ENCODE data around the gene LYZL4.

The LYZL4 gene

DNA sequence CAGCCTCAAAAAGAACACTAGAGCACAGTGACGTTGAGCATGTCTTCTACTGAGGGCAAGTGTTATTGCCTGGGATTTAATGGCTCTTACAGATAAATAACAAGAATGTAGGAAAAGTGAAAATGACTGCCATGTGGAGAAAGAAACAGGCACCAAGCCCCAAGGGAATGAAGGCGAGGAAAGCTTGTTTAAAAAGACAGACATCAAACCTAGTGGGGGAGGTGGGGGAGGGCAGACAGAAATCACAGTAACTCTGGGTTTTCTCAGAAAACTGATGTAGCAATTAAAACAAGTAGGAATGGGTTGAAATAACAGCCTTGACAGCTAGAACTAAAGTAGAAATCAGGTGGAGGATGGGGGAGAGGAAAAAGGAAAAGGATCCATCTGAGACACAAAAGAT lies 18.4 kb upstream of the LYZL4 start:
- no peaks in the 10 kb centered on the region for H3K9me3 ChIP-seq (ENCODE audit: insufficient read depth, low read length, severe bottlenecking)
- no peaks in the 10 kb centered on the region for H3K27me3 ChIP-seq (ENCODE audit: insufficient read depth, low read length, poor library complexity)
- H3K4me1 ChIP-seq (ENCODE audit: insufficient read depth, low read length) = no peaks in the 10 kb centered on the region
- no peaks in the 10 kb centered on the region for H4K20me1 ChIP-seq (ENCODE audit: insufficient read depth, low read length)
- no peaks in the 10 kb centered on the region for H3K79me2 ChIP-seq (ENCODE audit: insufficient read depth, low read length)
- H3K4me3 ChIP-seq (ENCODE audit: low read depth in 1 of 2, low read length in 2 of 2) = no peak overlapping the region
- no peak for DNase-seq
- TF ChIP-seq EZH2 (IDR thresholded peaks at IDR 0.05; ENCODE audit: borderline replicate concordance, low read depth, low read length, severe bottlenecking) = no peak
- TF ChIP-seq, protein P1, sequence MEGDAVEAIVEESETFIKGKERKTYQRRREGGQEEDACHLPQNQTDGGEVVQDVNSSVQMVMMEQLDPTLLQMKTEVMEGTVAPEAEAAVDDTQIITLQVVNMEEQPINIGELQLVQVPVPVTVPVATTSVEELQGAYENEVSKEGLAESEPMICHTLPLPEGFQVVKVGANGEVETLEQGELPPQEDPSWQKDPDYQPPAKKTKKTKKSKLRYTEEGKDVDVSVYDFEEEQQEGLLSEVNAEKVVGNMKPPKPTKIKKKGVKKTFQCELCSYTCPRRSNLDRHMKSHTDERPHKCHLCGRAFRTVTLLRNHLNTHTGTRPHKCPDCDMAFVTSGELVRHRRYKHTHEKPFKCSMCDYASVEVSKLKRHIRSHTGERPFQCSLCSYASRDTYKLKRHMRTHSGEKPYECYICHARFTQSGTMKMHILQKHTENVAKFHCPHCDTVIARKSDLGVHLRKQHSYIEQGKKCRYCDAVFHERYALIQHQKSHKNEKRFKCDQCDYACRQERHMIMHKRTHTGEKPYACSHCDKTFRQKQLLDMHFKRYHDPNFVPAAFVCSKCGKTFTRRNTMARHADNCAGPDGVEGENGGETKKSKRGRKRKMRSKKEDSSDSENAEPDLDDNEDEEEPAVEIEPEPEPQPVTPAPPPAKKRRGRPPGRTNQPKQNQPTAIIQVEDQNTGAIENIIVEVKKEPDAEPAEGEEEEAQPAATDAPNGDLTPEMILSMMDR (IDR thresholded peaks at IDR 0.05; ENCODE audit: borderline replicate concordance, extremely low read depth, low read length, poor library complexity, severe bottlenecking) = no peak
- no peak overlapping the region for H3K4me2 ChIP-seq (ENCODE audit: insufficient read depth, low read length)
- H3K9ac ChIP-seq (ENCODE audit: low read depth, low read length) = no peak overlapping the region
- no peaks in the 10 kb centered on the region for H3K36me3 ChIP-seq (ENCODE audit: insufficient read depth, low read length)
- no peak overlapping the region for H2AFZ ChIP-seq (ENCODE audit: low read depth, low read length)
- no peak for ATAC-seq (ENCODE audit: insufficient read depth, low read depth)
- H3K27ac ChIP-seq (ENCODE audit: low read length) = no peak overlapping the region

DNA sequence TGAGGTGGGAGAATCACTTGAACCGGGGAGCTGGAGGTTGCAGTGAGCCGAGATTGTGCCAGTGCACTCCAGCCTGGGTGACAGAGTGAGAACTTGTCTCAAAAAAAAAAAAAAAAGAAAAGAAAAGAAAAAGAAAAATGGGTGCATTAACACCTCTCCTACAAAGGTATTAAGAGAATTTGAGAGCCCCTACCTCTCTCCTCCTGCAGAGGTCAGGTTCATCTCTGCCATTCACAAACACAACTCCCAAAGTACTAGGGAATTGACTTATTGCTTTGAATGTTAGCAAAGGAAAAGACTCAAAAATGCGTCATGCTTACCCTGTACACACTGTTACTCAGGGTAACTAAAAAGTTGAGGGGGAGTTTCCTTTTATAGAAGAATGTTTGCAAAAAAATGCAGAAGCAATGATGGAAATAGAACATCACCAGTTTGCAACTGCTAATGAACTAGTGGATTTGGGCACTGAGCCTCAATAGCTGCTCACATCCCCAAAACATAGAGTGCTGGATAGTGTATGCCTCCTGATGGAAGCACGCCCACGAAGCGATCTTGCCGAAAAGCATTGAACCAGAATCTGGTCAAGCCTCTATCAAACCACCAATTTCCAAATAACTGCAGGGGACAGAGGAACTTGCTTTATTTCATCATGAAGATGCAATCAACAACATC lies 15.5 kb upstream of the LYZL4 start:
- Histone ChIP-seq H3K27me3 (ENCODE audit: insufficient read depth, low read length, poor library complexity) (no peaks in the 10 kb centered on the region), H4K20me1 (ENCODE audit: insufficient read depth, low read length) (no peaks in the 10 kb centered on the region), H3K4me1 (ENCODE audit: insufficient read depth, low read length) (no peaks in the 10 kb centered on the region), H3K9me3 (ENCODE audit: insufficient read depth, low read length, severe bottlenecking) (no peaks in the 10 kb centered on the region), H3K9ac (ENCODE audit: low read depth, low read length) (no peak overlapping the region), H3K27ac (ENCODE audit: low read length) (no peak overlapping the region), H3K4me3 (ENCODE audit: low read depth in 1 of 2, low read length in 2 of 2) (no peak overlapping the region), H3K36me3 (ENCODE audit: insufficient read depth, low read length) (no peaks in the 10 kb centered on the region), H3K79me2 (ENCODE audit: insufficient read depth, low read length) (no peaks in the 10 kb centered on the region), H3K4me2 (ENCODE audit: insufficient read depth, low read length) (no peak overlapping the region), H2AFZ (ENCODE audit: low read depth, low read length) (no peak overlapping the region)
- ATAC-seq (ENCODE audit: insufficient read depth, low read depth) (no peak), DNase-seq (no peak)
- TF ChIP-seq, protein P1 (IDR thresholded peaks at IDR 0.05; ENCODE audit: borderline replicate concordance, extremely low read depth, low read length, poor library complexity, severe bottlenecking) = no peak
- no peak for TF ChIP-seq EZH2 (IDR thresholded peaks at IDR 0.05; ENCODE audit: borderline replicate concordance, low read depth, low read length, severe bottlenecking)

DNA sequence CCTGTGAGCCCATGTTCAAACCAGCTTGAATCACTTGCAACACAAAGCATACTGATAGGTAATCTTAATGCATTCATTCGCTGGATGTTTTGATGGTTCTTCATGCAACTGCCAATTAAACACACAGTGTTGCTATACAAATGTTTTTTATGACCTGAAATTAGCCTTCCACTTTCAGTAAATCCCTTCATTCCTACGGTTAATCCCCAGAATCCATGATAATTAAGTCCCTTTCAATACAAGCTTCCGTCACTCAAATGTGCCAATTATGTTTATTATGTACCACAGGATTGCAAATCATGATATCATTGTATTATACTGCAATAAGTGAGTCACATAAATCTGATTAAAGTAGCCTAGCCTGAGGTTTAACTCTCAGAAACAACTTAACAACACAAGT lies 14.5 kb upstream of the LYZL4 start:
- H3K4me1 ChIP-seq (ENCODE audit: insufficient read depth, low read length) = no peaks in the 10 kb centered on the region

More for the DNA sequence above, 14.5 kb upstream of the LYZL4 start:
- Histone ChIP-seq H3K9me3 (ENCODE audit: insufficient read depth, low read length, severe bottlenecking) (no peaks in the 10 kb centered on the region), H3K27ac (ENCODE audit: low read length) (no peak overlapping the region), H3K9ac (ENCODE audit: low read depth, low read length) (no peak overlapping the region), H2AFZ (ENCODE audit: low read depth, low read length) (no peak overlapping the region), H3K79me2 (ENCODE audit: insufficient read depth, low read length) (no peaks in the 10 kb centered on the region), H4K20me1 (ENCODE audit: insufficient read depth, low read length) (no peaks in the 10 kb centered on the region), H3K27me3 (ENCODE audit: insufficient read depth, low read length, poor library complexity) (no peaks in the 10 kb centered on the region), H3K36me3 (ENCODE audit: insufficient read depth, low read length) (no peaks in the 10 kb centered on the region), H3K4me3 (ENCODE audit: low read depth in 1 of 2, low read length in 2 of 2) (no peak overlapping the region), H3K4me2 (ENCODE audit: insufficient read depth, low read length) (no peak overlapping the region)
- TF ChIP-seq EZH2 (IDR thresholded peaks at IDR 0.05; ENCODE audit: borderline replicate concordance, low read depth, low read length, severe bottlenecking) = no peak
- TF ChIP-seq, protein P1 (IDR thresholded peaks at IDR 0.05; ENCODE audit: borderline replicate concordance, extremely low read depth, low read length, poor library complexity, severe bottlenecking) = no peak
- DNase-seq (no peak), ATAC-seq (ENCODE audit: insufficient read depth, low read depth) (no peak)

Data from DND-41 (cell line).